ENCODE measurements around the gene JAZF1.
A peak's percentile ranks its signal among the peaks of the same experiment; 100 is the strongest.

Gene JAZF1

GRCh38 chr7:27921081-27921836 lies 259.3 kb downstream of the JAZF1 start:
- peak; percentile 40 for DNase-seq (ENCODE audit: extremely low spot score)
- ChIA-PET POLR2A (no interaction called here), CTCF (interaction anchor here (0.7 to 6.9 kb wide), 15 partner anchors 10 to 727 kb away, joined by 3 to 79 read pairs (median 4); partner anchors contain the start of gene EVX1)
- TF ChIP-seq CTCF (IDR thresholded peaks at IDR 0.05; ENCODE audit: control extremely low read depth, extremely low read depth, low read depth, missing control alignments): peak; percentile 54

- POLR2A ChIA-PET: no interaction called here
- DNase-seq (ENCODE audit: extremely low spot score): no peak
- CTCF ChIA-PET: interaction anchor here (0.7 to 6.9 kb wide), 19 partner anchors 7 to 726 kb away, joined by 3 to 79 read pairs (median 4); partner anchors contain the start of genes EVX1 and HOXA13
- TF ChIP-seq CTCF (IDR thresholded peaks at IDR 0.05; ENCODE audit: control extremely low read depth, extremely low read depth, low read depth, missing control alignments): no peak
Measured at GRCh38 chr7:27920281-27920946, 260.2 kb downstream of the JAZF1 start.

GRCh38 chr7:27918503-27918902 lies 262.1 kb downstream of the JAZF1 start:
- ChIA-PET POLR2A (no interaction called here), CTCF (interaction anchor here (1.6 to 6.9 kb wide), 3 partner anchors 15 to 724 kb away, joined by 5 to 79 read pairs (median 6); partner anchors contain the start of gene HOXA13)
- TF ChIP-seq CTCF (IDR thresholded peaks at IDR 0.05; ENCODE audit: control extremely low read depth, extremely low read depth, low read depth, missing control alignments): no peak
- no peak for DNase-seq (ENCODE audit: extremely low spot score)

DNA sequence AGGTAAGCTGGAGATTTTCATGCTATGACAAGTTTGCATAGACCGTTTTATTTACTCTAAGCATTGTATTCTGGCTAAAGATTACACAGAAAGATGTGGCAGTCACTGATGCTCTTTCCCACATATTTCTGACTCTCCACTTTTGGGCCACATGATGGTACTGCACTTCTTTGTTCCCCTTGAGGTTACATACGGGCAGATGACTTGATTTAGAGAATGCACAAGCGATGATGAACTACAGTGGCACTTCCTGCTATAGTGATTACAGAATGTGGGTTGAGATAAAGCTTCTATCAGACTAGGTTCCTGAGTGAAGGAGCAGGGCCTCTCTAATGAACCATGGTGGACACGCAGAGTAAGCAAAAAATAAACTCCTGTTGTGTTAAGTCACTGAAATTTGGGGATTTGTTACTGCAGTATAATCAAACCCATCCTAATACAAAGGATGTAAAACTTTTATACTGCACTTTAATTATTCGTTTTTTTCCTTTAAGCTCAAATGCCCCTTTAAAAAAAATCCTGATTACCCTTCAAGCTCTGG lies 262.8 kb downstream of the JAZF1 start:
- DNase-seq (ENCODE audit: extremely low spot score): no peak
- ChIA-PET POLR2A (no interaction called here), CTCF (interaction anchor here (1.8 to 6.9 kb wide), 2 partner anchors 15 to 724 kb away, joined by 5 to 79 read pairs; no protein-coding TSS in a partner anchor)
- TF ChIP-seq CTCF (IDR thresholded peaks at IDR 0.05; ENCODE audit: control extremely low read depth, extremely low read depth, low read depth, missing control alignments): no peak

- DNase-seq (ENCODE audit: extremely low spot score): no peak
- TF ChIP-seq CTCF (IDR thresholded peaks at IDR 0.05; ENCODE audit: control extremely low read depth, extremely low read depth, low read depth, missing control alignments): no peak
- POLR2A ChIA-PET: no interaction called here
- CTCF ChIA-PET: interaction anchor here (1.8 to 6.9 kb wide), 2 partner anchors 16 to 723 kb away, joined by 5 to 79 read pairs; no protein-coding TSS in a partner anchor
Measured at GRCh38 chr7:27917119-27917518, 263.5 kb downstream of the JAZF1 start.

DNA sequence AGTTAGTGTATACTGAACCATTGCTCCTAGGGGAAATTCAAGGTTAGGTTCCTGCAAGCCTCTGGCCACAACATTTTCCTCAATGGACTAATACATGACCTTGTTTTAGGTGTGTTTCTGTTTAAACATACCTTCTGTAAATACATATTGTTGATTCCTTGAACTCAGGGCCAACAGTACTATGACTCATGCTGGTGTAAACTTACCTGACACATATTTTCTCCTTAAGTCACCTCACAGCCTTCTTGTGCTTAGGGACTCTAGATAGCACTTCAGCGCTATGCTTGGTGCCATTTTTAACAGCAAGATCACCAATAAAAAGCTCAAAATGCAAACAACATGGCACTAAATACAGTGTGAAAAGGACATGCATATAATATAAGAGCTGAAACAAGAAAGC lies 264.2 kb downstream of the JAZF1 start:
- POLR2A ChIA-PET: no interaction called here
- no peak for DNase-seq (ENCODE audit: extremely low spot score)
- CTCF ChIA-PET: interaction anchor here (1.6 kb wide), 1 partner anchor 705 kb away, joined by 4 read pairs; no protein-coding TSS in a partner anchor
- TF ChIP-seq CTCF (IDR thresholded peaks at IDR 0.05; ENCODE audit: control extremely low read depth, extremely low read depth, low read depth, missing control alignments): no peak
